Astrocyte of the spinal cord (primary cell): ENCODE measurements around the gene UBE2G2.

Experiments used
- DNase-seq: peaks from one replicate; pipeline ENCODE4 v3.0.0; 2011; ENCODE audit warnings: low read depth, low spot score
- H3K4me3 ChIP-seq: 2 replicates; pipeline ENCODE4 v1.5.1; 2011; ENCODE audit warnings: low read depth, mild to moderate bottlenecking, low read length, moderate library complexity
- CTCF ChIP-seq: IDR thresholded peaks from 2 replicates; pipeline ENCODE4 v1.5.1; 2012; ENCODE audit warnings: low read depth, mild to moderate bottlenecking, low read length, inconsistent platforms
- in situ Hi-C: cut with HindIII; loops from 2 replicates; pipeline ENCODE4 v1.10.0; 2017; ENCODE audit warnings: low sequenced_read_pairs

The UBE2G2 gene

GRCh38 chr21:44810779-44811178 is 9.2 kb upstream of the UBE2G2 start:
- no peak for DNase-seq
- in situ Hi-C loops, result no loop called here
- TF ChIP-seq CTCF, result no peak
- H3K4me3 ChIP-seq, result no peak overlapping the region

GRCh38 chr21:44805859-44806258 is 4.2 kb upstream of the UBE2G2 start:
- in situ Hi-C loops, result no loop called here
- no peak overlapping the region for H3K4me3 ChIP-seq
- TF ChIP-seq CTCF, result no peak
- DNase-seq, result no peak

- in situ Hi-C loops, result no loop called here
- H3K4me3 ChIP-seq, result no peak overlapping the region
- DNase-seq, result no peak
- TF ChIP-seq CTCF, result no peak
These were observed 3.6 kb upstream of the UBE2G2 start for GRCh38 chr21:44805226-44805625.

GRCh38 chr21:44804762-44805161 is 3.1 kb upstream of the UBE2G2 start:
- DNase-seq, result no peak
- no peak overlapping the region for H3K4me3 ChIP-seq
- in situ Hi-C loops, result no loop called here
- no peak for TF ChIP-seq CTCF

- in situ Hi-C loops, result no loop called here
- no peak for DNase-seq
- no peak for TF ChIP-seq CTCF
- H3K4me3 ChIP-seq, result no peak overlapping the region
These were observed 2.0 kb upstream of the UBE2G2 start for GRCh38 chr21:44803651-44804050.

- no peak for DNase-seq
- peak overlapping the region; percentile 91 for H3K4me3 ChIP-seq
- no peak for TF ChIP-seq CTCF
- in situ Hi-C loops, result no loop called here
These were observed 955 bp upstream of the UBE2G2 start for GRCh38 chr21:44802396-44803153.

- in situ Hi-C loops, result no loop called here
- peak; percentile 32 for DNase-seq
- peak overlapping the region; percentile 91 for H3K4me3 ChIP-seq
- peak; percentile 40 for TF ChIP-seq CTCF
These were observed 601 bp downstream of the UBE2G2 start for GRCh38 chr21:44800971-44801467.
